ENCODE data around the gene TEX51. TPM values are rescaled to one million over a fixed set of nuclear protein-coding genes. Genes with fewer than 3 reads are reported as not detected.

Gene TEX51
- polyA plus RNA-seq, 1 experiment = not detected

- Histone ChIP-seq H3K36me3 (ENCODE audit: control insufficient read depth, insufficient read depth, low read length) (no peaks in the 10 kb centered on the region), H3K27me3 (ENCODE audit: control insufficient read depth, insufficient read depth, low read length) (0 out of 2 replicates have a peak, but pooled peaks cover 3% of the 10 kb centered on the region), H3K4me3 (ENCODE audit: low read depth, low read length) (no peak overlapping the region)
- CTCF ChIA-PET = no interaction called here
- TF ChIP-seq, protein P1, sequence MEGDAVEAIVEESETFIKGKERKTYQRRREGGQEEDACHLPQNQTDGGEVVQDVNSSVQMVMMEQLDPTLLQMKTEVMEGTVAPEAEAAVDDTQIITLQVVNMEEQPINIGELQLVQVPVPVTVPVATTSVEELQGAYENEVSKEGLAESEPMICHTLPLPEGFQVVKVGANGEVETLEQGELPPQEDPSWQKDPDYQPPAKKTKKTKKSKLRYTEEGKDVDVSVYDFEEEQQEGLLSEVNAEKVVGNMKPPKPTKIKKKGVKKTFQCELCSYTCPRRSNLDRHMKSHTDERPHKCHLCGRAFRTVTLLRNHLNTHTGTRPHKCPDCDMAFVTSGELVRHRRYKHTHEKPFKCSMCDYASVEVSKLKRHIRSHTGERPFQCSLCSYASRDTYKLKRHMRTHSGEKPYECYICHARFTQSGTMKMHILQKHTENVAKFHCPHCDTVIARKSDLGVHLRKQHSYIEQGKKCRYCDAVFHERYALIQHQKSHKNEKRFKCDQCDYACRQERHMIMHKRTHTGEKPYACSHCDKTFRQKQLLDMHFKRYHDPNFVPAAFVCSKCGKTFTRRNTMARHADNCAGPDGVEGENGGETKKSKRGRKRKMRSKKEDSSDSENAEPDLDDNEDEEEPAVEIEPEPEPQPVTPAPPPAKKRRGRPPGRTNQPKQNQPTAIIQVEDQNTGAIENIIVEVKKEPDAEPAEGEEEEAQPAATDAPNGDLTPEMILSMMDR (IDR thresholded peaks at IDR 0.05; ENCODE audit: insufficient read depth, low read depth, low read length) = no peak
- no peak for DNase-seq (ENCODE audit: low read depth)
- POLR2A ChIA-PET = no interaction called here
Observed at GRCh38 chr2:126932529-126932928, 33.8 kb downstream of the TEX51 start.

DNA sequence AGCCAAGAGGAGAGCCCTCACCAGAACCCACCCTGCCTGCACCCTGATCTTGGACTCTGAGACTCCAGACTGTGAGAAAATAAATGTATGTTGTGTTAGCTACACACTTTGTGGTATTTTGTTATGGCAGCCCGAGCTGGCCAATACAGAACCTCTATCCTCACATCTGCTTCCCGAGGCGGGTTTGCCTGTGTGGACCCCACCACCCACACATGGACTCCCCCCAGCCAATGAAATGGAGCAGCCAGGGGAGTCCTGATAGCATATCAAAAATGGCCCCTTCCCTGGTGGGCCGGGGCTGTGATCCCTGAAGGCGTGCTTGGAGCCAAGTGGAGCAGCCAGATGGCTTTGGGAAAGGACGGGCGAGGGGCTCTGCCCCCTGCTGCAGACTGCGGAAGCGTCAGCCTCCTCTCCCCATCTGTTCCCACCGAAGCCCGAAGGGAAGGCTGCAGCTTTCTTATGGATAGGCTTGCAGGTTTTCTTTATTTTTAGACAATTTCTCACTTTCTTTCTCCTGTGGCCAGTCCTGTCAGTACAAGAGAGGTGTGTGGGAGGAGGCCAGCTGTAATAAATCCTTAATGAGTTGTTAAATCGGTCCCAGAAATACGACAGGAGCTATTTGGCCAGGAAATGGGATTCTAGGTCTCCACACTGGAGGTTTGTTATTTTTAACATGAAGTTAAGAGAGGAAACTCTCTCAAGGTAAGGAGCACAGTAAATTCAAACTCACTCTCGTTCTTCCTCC is 34.4 kb downstream of the TEX51 start:
- 0 out of 2 replicates have a peak, but pooled peaks cover 3% of the 10 kb centered on the region for H3K27me3 ChIP-seq (ENCODE audit: control insufficient read depth, insufficient read depth, low read length)
- no peak overlapping the region for H3K4me3 ChIP-seq (ENCODE audit: low read depth, low read length)
- TF ChIP-seq, protein P1 (IDR thresholded peaks at IDR 0.05; ENCODE audit: insufficient read depth, low read depth, low read length) = no peak
- H3K36me3 ChIP-seq (ENCODE audit: control insufficient read depth, insufficient read depth, low read length) = no peaks in the 10 kb centered on the region
- ChIA-PET CTCF (no interaction called here), POLR2A (no interaction called here)
- no peak for DNase-seq (ENCODE audit: low read depth)

GRCh38 chr2:126933711-126934091 is 35.0 kb downstream of the TEX51 start:
- TF ChIP-seq, protein P1 (IDR thresholded peaks at IDR 0.05; ENCODE audit: insufficient read depth, low read depth, low read length) = no peak
- POLR2A ChIA-PET = no interaction called here
- H3K27me3 ChIP-seq (ENCODE audit: control insufficient read depth, insufficient read depth, low read length) = 0 out of 2 replicates have a peak, but pooled peaks cover 3% of the 10 kb centered on the region
- H3K4me3 ChIP-seq (ENCODE audit: low read depth, low read length) = no peak overlapping the region
- CTCF ChIA-PET = no interaction called here
- no peak for DNase-seq (ENCODE audit: low read depth)
- no peaks in the 10 kb centered on the region for H3K36me3 ChIP-seq (ENCODE audit: control insufficient read depth, insufficient read depth, low read length)

DNA sequence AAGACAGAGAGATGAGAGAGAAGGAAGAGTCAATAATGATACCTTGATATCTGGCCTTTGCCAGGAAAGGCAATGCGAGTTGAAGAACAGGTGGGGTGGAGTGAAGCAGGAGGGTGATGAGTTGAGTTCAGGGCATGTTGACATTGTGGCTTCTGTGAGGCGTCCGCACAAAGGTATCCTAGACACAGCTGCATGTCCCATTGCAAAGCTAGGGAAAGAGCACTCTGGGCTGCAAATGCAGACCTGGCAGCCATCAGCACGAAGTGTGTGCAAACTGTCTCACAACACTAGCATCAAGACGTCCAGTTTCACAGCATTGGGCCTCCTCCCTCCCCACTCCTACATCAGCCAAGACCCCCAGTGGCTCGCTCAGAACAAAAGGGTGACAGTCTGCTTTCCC is 36.1 kb downstream of the TEX51 start:
- Histone ChIP-seq H3K4me3 (ENCODE audit: low read depth, low read length) (no peak overlapping the region), H3K27me3 (ENCODE audit: control insufficient read depth, insufficient read depth, low read length) (0 out of 2 replicates have a peak, but pooled peaks cover 3% of the 10 kb centered on the region), H3K36me3 (ENCODE audit: control insufficient read depth, insufficient read depth, low read length) (no peaks in the 10 kb centered on the region)
- DNase-seq (ENCODE audit: low read depth) = no peak
- TF ChIP-seq, protein P1 (IDR thresholded peaks at IDR 0.05; ENCODE audit: insufficient read depth, low read depth, low read length) = no peak
- ChIA-PET POLR2A (no interaction called here), CTCF (no interaction called here)

DNA sequence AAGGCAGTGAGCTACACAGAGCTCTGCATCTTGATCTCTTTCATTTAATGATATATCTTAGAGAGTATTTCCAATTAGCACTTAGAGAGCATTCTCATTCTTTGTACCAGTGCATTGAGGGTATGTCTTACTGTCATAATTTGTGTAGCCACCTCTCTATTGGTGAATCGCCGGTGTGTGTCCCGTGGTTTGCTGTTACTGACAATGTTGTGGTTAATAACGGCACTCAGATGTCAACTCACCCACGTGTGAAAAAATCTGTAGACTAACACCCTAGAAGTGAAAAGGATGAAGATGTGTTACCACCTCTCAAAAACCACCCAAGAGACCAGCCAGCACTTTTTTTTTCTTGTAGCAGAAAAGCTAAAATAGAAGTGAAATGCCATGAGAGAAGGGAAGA is 37.1 kb downstream of the TEX51 start:
- TF ChIP-seq, protein P1 (IDR thresholded peaks at IDR 0.05; ENCODE audit: insufficient read depth, low read depth, low read length) = no peak
- ChIA-PET CTCF (no interaction called here), POLR2A (no interaction called here)
- no peak for DNase-seq (ENCODE audit: low read depth)
- 0 out of 2 replicates have a peak, but pooled peaks cover 3% of the 10 kb centered on the region for H3K27me3 ChIP-seq (ENCODE audit: control insufficient read depth, insufficient read depth, low read length)
- H3K36me3 ChIP-seq (ENCODE audit: control insufficient read depth, insufficient read depth, low read length) = no peaks in the 10 kb centered on the region
- H3K4me3 ChIP-seq (ENCODE audit: low read depth, low read length) = no peak overlapping the region

All from BJ (cell line).